ENCODE results near the gene MTMR3. TPM values are rescaled to one million over a fixed set of nuclear protein-coding genes. Genes with fewer than 3 reads are reported as not detected.

MTMR3 gene
- total RNA-seq, 1 donor from 2014 or later = 35.4 TPM

DNA sequence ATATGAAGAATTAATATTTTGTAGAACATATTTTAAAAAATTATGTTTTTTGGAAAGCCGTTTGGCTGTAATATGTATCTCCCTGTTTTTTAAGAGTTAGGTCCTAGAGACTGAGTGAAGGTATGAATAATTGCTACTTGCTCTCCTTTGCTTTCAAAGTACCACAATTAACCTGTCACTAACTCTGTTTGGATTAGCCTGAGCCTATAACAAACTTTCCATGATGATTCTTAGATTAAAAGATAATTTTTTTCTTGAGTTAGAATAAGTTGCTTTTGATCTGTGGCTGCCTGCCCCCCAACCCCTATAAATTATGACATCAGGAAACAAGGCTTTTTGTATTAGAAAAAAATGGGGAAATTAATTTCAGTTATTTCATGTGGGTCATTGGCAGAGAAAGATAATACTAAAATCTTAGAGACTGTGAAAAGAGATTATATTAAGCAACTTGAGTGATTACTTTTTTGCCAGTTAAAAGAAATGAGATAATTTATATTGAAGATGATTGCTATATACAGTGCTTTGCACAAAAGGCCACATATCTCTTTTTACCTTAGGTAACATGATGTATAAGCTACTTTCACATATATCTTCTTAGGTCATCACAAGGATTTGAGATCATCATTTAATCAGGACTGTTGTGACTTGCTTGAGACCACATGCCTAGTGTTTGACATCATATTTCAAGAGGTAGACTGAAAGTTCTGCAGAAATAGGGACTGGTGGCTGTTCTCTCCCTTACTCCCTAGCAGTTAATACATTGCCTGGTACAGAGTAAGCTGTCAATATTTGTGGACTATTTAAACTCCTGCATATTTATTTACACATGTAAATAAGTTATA, 9.6 kb downstream of the MTMR3 start:
- Mint-ChIP-seq H3K36me3 (peaks cover 13% of the 10 kb centered on the region), H3K27ac (no peak overlapping the region), H3K4me3 (no peak overlapping the region)

DNA sequence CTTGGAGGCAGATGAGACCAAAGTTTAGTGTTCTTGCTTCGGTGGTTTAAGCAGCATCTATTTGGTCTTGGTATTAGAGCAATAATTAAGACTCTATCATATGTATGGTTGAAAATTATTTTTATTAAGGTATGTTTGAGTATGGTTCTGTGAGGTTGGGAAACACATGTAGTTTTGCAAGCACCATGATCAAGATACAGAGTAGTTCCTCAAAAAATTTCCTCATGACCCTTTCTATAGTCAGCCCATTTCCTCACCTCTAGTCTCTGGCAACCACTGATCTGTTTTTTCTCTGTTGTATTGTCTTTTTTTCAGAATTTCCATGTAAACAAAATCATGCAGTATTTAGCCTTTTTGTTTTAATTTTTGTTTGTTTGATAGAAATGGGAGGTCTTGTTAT, 18.4 kb downstream of the MTMR3 start:
- H3K36me3 Mint-ChIP-seq = peaks cover 10% of the 10 kb centered on the region
- Histone ChIP-seq H3K4me2 (no peak overlapping the region), H2AFZ (replicated peaks) (no peak overlapping the region), H3K36me3 (no peaks in the 10 kb centered on the region), H3K27me3 (no peaks in the 10 kb centered on the region), H3K4me1 (no peaks in the 10 kb centered on the region), H4K20me1 (ENCODE audit: low read depth) (peaks cover 71% of the 10 kb centered on the region), H3K9me3 (ENCODE audit: low read depth) (no peaks in the 10 kb centered on the region), H3F3A (ENCODE audit: low read depth) (no peaks in the 10 kb centered on the region), H3K9ac (no peak overlapping the region), H3K27ac (no peak overlapping the region), H3K4me3 (no peak overlapping the region), H3K79me2 (ENCODE audit: low read depth) (peaks cover 94% of the 10 kb centered on the region)
- H3K4me1 Mint-ChIP-seq = no peaks in the 10 kb centered on the region
- no peak for TF ChIP-seq EZH2 (IDR thresholded peaks at IDR 0.05)
- TF ChIP-seq EZH2phosphoT487 (IDR thresholded peaks at IDR 0.05) = no peak
- TF ChIP-seq, protein P1, sequence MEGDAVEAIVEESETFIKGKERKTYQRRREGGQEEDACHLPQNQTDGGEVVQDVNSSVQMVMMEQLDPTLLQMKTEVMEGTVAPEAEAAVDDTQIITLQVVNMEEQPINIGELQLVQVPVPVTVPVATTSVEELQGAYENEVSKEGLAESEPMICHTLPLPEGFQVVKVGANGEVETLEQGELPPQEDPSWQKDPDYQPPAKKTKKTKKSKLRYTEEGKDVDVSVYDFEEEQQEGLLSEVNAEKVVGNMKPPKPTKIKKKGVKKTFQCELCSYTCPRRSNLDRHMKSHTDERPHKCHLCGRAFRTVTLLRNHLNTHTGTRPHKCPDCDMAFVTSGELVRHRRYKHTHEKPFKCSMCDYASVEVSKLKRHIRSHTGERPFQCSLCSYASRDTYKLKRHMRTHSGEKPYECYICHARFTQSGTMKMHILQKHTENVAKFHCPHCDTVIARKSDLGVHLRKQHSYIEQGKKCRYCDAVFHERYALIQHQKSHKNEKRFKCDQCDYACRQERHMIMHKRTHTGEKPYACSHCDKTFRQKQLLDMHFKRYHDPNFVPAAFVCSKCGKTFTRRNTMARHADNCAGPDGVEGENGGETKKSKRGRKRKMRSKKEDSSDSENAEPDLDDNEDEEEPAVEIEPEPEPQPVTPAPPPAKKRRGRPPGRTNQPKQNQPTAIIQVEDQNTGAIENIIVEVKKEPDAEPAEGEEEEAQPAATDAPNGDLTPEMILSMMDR (IDR thresholded peaks at IDR 0.05) = no peak
- H3K4me3 Mint-ChIP-seq = no peak overlapping the region
- H3K9me3 Mint-ChIP-seq = peaks cover 1% of the 10 kb centered on the region
- no peak for DNase-seq (ENCODE audit: low spot score)
- no peak overlapping the region for H3K27ac Mint-ChIP-seq
- no peaks in the 10 kb centered on the region for H3K27me3 Mint-ChIP-seq (ENCODE audit: insufficient read depth, low read depth)

More for the DNA sequence above, 9.6 kb downstream of the MTMR3 start:
- TF ChIP-seq, protein P1 (IDR thresholded peaks at IDR 0.05) = no peak
- TF ChIP-seq EZH2 (IDR thresholded peaks at IDR 0.05) (no peak), EZH2phosphoT487 (IDR thresholded peaks at IDR 0.05) (no peak)
- Histone ChIP-seq H2AFZ (replicated peaks) (no peak overlapping the region), H4K20me1 (ENCODE audit: low read depth) (peaks cover 79% of the 10 kb centered on the region), H3K27ac (no peak overlapping the region), H3K4me1 (no peaks in the 10 kb centered on the region), H3F3A (ENCODE audit: low read depth) (no peaks in the 10 kb centered on the region), H3K79me2 (ENCODE audit: low read depth) (peaks cover 98% of the 10 kb centered on the region), H3K4me3 (no peak overlapping the region), H3K9me3 (ENCODE audit: low read depth) (no peaks in the 10 kb centered on the region), H3K9ac (no peak overlapping the region), H3K27me3 (no peaks in the 10 kb centered on the region), H3K36me3 (no peaks in the 10 kb centered on the region), H3K4me2 (no peak overlapping the region)
- Mint-ChIP-seq H3K4me1 (no peaks in the 10 kb centered on the region), H3K9me3 (peaks cover 10% of the 10 kb centered on the region), H3K27me3 (ENCODE audit: insufficient read depth, low read depth) (no peaks in the 10 kb centered on the region)
- no peak for DNase-seq (ENCODE audit: low spot score)

- Histone ChIP-seq H3K9me3 (ENCODE audit: low read depth) (no peaks in the 10 kb centered on the region), H3K4me3 (no peak overlapping the region), H3K4me1 (no peaks in the 10 kb centered on the region), H3K79me2 (ENCODE audit: low read depth) (peaks cover 96% of the 10 kb centered on the region), H3K9ac (no peak overlapping the region), H4K20me1 (ENCODE audit: low read depth) (peaks cover 66% of the 10 kb centered on the region), H3K4me2 (no peak overlapping the region), H2AFZ (replicated peaks) (no peak overlapping the region), H3K27me3 (no peaks in the 10 kb centered on the region), H3K36me3 (no peaks in the 10 kb centered on the region), H3F3A (ENCODE audit: low read depth) (no peaks in the 10 kb centered on the region), H3K27ac (no peak overlapping the region)
- Mint-ChIP-seq H3K4me1 (peaks cover 9% of the 10 kb centered on the region), H3K36me3 (peaks cover 10% of the 10 kb centered on the region), H3K27ac (no peak overlapping the region), H3K4me3 (no peak overlapping the region), H3K27me3 (ENCODE audit: insufficient read depth, low read depth) (no peaks in the 10 kb centered on the region), H3K9me3 (peaks cover 2% of the 10 kb centered on the region)
- TF ChIP-seq, protein P1 (IDR thresholded peaks at IDR 0.05) = no peak
- TF ChIP-seq EZH2 (IDR thresholded peaks at IDR 0.05) (no peak), EZH2phosphoT487 (IDR thresholded peaks at IDR 0.05) (no peak)
- DNase-seq (ENCODE audit: low spot score) = no peak
Measured at GRCh38 chr22:29903371-29903770, 20.4 kb downstream of the MTMR3 start.

All from neural progenitor cell (in vitro differentiated cells).